ENCODE results near the gene AFF1.
A peak's percentile ranks its signal among the peaks of the same experiment; 100 is the strongest.

The AFF1 gene

GRCh38 chr4:86934771-86935565 lies at the start of gene AFF1:
TSS of gene AFF1 (plus strand) at chr4:86935011. CDS start at chr4:86948534, 13,523 bp downstream.
- in situ Hi-C loops (cut with MboI; ENCODE audit: low sequenced_read_pairs, unreplicated experiment) = loop anchor here (5.0 to 25.0 kb wide), 2 partner anchors 157 to 502 kb away; no protein-coding TSS in a partner anchor
- peak; percentile 95 for DNase-seq (ENCODE audit: low spot score)
- peak; percentile 45 for TF ChIP-seq CTCF (IDR thresholded peaks at IDR 0.05; ENCODE audit: borderline replicate concordance, control extremely low read depth, extremely low read depth, insufficient read depth, missing control alignments)

GRCh38 chr4:86890790-86891189 lies 44.0 kb upstream of the AFF1 start:
- in situ Hi-C loops (cut with MboI; ENCODE audit: low sequenced_read_pairs, unreplicated experiment) = no loop called here
- TF ChIP-seq CTCF (IDR thresholded peaks at IDR 0.05; ENCODE audit: borderline replicate concordance, control extremely low read depth, extremely low read depth, insufficient read depth, missing control alignments) = no peak
- DNase-seq (ENCODE audit: low spot score) = no peak

- no peak for TF ChIP-seq CTCF (IDR thresholded peaks at IDR 0.05; ENCODE audit: borderline replicate concordance, control extremely low read depth, extremely low read depth, insufficient read depth, missing control alignments)
- in situ Hi-C loops (cut with MboI; ENCODE audit: low sequenced_read_pairs, unreplicated experiment) = no loop called here
- peak; percentile 69 for DNase-seq (ENCODE audit: low spot score)
These were observed 42.8 kb upstream of the AFF1 start, which contains the start of gene C4orf36 for GRCh38 chr4:86891762-86892635. TSS of gene C4orf36 (minus strand) at chr4:86892422. CDS start at chr4:86891520, 902 bp downstream.

- in situ Hi-C loops (cut with MboI; ENCODE audit: low sequenced_read_pairs, unreplicated experiment) = no loop called here
- DNase-seq (ENCODE audit: low spot score) = no peak
- TF ChIP-seq CTCF (IDR thresholded peaks at IDR 0.05; ENCODE audit: borderline replicate concordance, control extremely low read depth, extremely low read depth, insufficient read depth, missing control alignments) = no peak
These were observed 42.2 kb upstream of the AFF1 start for GRCh38 chr4:86892636-86892960.

GRCh38 chr4:86893136-86893535 lies 41.7 kb upstream of the AFF1 start:
- in situ Hi-C loops (cut with MboI; ENCODE audit: low sequenced_read_pairs, unreplicated experiment) = no loop called here
- TF ChIP-seq CTCF (IDR thresholded peaks at IDR 0.05; ENCODE audit: borderline replicate concordance, control extremely low read depth, extremely low read depth, insufficient read depth, missing control alignments) = no peak
- no peak for DNase-seq (ENCODE audit: low spot score)

GRCh38 chr4:86894455-86894854 lies 40.4 kb upstream of the AFF1 start:
- in situ Hi-C loops (cut with MboI; ENCODE audit: low sequenced_read_pairs, unreplicated experiment) = no loop called here
- no peak for TF ChIP-seq CTCF (IDR thresholded peaks at IDR 0.05; ENCODE audit: borderline replicate concordance, control extremely low read depth, extremely low read depth, insufficient read depth, missing control alignments)
- DNase-seq (ENCODE audit: low spot score) = no peak
